Ramos (cell line): Measurements from ENCODE around the gene TMPRSS15.
"Not testable (repeated sequence)": the region's sequence is repeated elsewhere in the genome, so short reads cannot be mapped to it uniquely, and the experiment has no call there.

Experiments
- in situ Hi-C: fragments of 300-500 bp; cut with MboI; formaldehyde crosslinking; loops from one replicate; pipeline ENCODE4 v1.14.3; 2022; ENCODE audit warnings: low sequenced_read_pairs; ENCODE audit not compliant: unreplicated experiment

The TMPRSS15 gene

DNA sequence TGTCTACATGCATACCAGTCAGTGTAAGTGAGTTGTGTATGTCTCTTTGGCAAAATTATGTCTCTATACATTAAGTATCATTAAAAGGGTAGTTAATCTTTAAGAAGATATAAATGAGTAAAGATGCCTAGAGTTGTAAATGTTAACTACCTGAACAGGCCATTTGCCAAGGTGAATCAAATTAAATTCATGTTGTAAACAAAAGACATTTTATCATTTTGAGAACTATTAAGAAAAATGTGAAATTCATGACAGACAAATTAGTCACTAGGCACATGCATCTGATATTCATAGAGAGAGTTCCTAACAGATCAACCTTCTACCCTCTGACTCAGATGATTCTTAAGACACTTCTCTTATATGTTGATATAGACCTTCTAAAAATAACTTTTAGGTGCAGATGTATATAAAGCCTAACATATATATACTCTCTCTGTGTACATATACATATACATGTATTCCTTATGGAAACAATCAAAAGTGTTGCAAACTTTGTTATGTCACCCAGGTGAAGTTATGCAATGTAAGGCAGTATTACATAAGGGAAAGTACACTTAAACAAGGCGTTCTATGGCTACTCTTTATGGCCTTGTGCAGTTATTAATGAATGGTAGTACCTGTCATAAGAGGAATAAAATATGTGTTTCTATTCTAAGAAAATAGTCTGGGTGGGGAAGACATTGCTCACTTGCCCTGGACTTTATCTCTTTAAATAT, at the start of gene TMPRSS15:
Gene TMPRSS15, minus strand, starts transcription at position 51 of the 716 bp plus-strand sequence. CDS start 163 bp downstream, outside the sequence.
- in situ Hi-C loops = no loop called here

DNA sequence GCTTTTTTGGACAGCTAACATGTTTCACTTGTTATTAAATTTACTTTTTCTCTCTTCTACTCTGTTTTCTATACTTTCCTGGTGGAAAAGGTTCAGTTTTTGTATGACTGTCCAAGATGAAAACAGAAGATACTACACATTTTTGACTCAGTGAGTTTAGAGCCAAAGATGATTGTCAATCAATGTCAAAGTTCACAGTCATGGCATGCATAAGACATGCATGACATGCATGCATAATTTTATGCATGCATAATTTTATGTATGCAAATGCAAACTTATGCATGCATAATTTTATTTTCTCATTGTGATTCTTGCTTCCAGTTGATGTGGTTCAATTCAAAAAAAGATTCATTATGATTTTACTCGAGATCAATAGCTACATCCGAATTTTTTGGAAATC, 48.1 kb upstream of the TMPRSS15 start:
- in situ Hi-C loops = no loop called here

DNA sequence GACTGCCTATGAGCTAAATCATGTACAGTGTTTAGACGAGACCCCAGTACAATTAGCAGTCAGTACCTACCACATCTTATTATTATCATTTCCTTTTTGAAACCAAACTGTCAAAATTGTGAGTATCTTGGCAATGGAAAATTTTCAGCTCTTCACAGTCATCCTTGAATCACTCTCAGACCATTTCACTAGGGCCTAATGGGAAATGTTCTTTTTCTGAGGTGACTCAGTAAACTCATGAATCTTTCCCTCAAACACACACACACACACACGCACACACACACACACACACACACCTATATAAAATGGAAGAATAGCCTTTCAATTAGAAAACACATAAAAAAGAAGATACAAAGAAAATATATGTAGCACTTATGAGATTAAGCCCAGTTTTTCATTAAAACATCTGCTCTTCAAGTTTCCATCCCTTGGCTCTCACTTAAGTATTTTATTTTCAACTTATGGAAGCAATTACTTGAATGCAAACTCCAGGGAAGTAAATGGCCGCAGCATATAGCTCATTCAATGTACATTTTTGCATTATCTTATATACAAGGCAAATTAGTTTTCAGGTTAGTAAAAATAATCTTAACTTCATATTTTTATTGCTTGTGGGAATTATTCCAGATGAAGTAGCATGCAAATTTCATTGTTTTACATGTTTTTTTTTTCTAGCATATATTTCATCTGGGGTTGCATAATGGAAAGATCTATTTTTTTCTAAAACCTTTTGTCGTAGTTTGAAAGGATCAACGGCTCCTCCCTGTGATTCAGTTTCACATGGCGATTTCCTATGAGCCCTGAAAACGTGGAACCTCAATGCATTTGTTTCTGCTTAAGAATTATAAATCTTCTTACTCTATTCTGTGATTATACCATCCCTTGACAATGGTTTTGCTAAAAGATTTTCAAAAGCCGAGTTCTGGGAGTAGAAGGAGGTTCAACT, 46.3 kb upstream of the TMPRSS15 start:
- in situ Hi-C loops = no loop called here

DNA sequence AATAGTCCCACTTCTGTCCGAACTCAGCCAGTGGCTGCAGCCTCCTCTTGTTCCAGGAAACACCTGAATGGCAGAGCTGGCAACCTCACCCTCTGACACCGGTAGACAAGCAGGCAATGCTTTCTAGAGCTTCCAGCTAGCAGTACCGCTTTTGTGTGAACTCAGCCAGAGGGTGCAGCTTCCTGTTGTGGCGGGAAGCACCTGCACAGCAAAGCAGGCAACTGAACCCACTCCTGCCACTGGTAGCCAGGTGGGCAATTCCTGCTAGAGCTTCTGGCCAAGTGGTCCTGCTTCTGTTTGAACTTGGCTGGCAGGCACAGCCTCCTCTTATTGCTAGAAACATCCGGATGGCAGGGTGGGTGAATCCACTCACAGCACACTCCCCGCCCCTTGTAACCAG, 40.1 kb upstream of the TMPRSS15 start:
- in situ Hi-C loops = no loop called here

GRCh38 chr21:18443085-18443484, 39.5 kb upstream of the TMPRSS15 start:
- in situ Hi-C loops = no loop called here

- in situ Hi-C loops = no loop called here
These were observed 26.8 kb upstream of the TMPRSS15 start for GRCh38 chr21:18430341-18430740.

GRCh38 chr21:18424276-18424675, 20.7 kb upstream of the TMPRSS15 start:
- in situ Hi-C loops = no loop called here

DNA sequence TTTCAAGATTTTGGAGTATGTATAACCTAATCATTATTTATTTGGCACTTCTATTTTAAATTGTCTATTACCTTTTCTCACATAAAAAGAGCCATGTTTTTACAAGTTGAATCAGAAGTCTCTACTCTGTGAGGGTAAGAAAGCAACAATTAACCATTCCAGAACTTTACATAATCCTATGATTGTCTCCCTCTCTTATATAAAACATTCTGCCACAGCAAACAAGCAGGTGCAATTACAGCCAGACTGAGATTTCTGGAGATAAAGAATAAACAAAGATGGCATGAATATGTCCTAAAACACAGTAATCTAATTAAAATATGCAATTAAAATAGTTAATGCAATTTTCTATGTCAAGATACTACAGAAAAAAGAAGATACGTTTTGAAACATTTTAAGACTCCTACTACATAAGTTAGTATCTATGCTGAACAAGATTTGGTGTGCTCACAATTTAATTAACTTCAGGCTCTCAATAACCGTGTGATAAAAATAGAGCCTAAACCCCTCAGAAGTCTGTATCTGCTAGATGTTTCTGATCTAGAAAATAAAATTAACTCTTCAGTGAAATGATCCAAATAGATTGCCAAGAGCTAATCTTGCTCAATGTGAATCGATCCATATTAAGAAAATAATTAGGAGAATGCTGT, 13.7 kb upstream of the TMPRSS15 start:
- in situ Hi-C loops = no loop called here

- in situ Hi-C loops = no loop called here
These were observed 8.0 kb upstream of the TMPRSS15 start for GRCh38 chr21:18411565-18411964.

- in situ Hi-C loops = no loop called here
These were observed 6.0 kb upstream of the TMPRSS15 start for GRCh38 chr21:18409579-18409978.

GRCh38 chr21:18398843-18399242, 4.7 kb downstream of the TMPRSS15 start:
- in situ Hi-C loops = no loop called here

- in situ Hi-C loops = no loop called here
These were observed 15.6 kb downstream of the TMPRSS15 start for GRCh38 chr21:18387994-18388393.

- in situ Hi-C loops = no loop called here
These were observed 18.8 kb downstream of the TMPRSS15 start for GRCh38 chr21:18384771-18385170.

DNA sequence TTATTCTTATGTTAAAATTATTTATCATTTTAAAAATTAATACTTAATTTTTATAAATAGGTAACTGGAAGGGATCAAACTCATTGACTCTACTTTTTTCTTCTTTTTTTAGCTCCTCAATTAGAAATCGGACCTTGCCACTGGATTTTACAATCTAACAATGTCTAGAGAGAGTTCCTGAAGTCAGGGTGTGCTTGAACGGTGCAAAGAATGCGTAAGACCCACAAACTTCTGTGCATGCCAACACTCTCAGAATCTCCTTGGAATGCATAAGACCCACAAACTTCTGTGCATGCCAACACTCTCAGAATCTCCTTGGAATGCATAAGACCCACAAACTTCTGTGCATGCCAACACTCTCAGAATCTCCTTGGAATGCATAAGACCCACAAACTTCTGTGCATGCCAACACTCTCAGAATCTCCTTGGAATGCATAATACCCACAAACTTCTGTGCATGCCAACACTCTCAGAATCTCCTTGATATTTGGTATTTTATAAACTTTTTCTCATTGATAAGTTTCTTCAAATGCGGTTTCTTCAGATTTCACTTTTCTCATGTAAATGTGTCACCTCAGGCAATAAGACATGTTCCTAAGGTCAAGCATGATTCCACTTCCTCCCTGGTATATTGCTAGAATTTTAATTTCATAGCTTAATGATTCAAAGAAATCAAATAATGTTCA, 20.5 kb downstream of the TMPRSS15 start:
- in situ Hi-C loops = not testable (repeated sequence)

GRCh38 chr21:18382141-18382540, 21.4 kb downstream of the TMPRSS15 start:
- in situ Hi-C loops = no loop called here

GRCh38 chr21:18373606-18374005, 30.0 kb downstream of the TMPRSS15 start:
- in situ Hi-C loops = no loop called here

DNA sequence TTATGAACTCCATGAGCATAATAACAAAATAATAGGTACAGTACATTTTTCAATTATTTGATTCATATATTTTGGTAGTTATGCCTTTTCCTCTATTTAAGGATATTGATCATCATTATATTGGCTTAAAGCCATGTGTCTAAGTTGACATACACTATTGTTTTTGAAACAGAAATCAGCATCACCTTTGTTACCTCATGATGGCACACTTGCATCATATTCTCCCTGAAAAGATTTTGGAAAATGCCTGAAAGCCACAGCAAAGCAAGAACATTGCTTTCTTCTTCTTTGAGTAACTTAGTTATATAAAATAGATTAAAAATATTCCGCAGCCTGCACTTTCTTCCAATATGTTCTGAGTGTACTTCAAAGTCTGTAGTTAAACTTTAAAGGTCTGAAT, 33.3 kb downstream of the TMPRSS15 start:
- in situ Hi-C loops = no loop called here

DNA sequence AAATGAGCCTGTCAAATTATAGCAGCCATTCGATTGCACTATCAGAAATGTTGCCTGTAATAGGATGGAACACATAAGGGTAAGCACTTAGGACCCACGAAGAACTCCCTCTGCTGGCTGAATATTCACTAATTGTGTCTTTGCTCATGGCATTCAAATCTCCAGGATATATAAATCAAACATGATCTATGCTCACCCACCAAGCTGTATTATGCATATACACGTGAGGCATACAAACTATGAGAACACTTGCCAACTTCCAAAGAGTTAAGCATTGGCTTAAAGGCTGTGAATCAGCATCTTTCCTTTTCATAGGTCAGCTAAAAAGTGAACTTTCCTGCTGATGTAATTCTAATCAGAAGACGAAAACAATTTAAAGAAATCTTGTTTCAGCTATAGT, 34.5 kb downstream of the TMPRSS15 start:
- in situ Hi-C loops = no loop called here

DNA sequence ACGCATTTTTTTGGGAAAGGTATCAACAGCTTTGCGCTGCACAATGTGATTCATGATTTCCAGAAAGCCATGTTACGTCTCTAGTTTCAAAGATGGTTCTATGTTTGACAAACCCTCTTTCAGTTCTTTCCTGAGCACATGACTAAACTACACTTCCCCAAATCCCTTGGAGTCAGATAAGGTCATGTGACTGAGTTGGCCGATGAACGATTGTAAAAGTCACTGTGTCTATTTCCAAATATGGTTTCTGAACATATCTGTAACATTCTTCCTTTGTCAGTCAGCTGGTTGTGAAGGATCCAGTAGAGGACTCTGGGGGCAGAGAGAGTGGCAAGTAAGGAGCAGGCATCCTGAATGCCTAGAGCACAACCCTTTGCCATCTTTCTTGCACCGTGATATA, 35.4 kb downstream of the TMPRSS15 start:
- in situ Hi-C loops = no loop called here

GRCh38 chr21:18356801-18357200, 46.8 kb downstream of the TMPRSS15 start:
- in situ Hi-C loops = no loop called here
